ENCODE results near the gene FGD2. TPM values are rescaled to one million over a fixed set of nuclear protein-coding genes. Genes with fewer than 3 reads are reported as not detected.

Gene FGD2
- total RNA-seq, 1 donor from 2014 or later = under 0.01 TPM

DNA sequence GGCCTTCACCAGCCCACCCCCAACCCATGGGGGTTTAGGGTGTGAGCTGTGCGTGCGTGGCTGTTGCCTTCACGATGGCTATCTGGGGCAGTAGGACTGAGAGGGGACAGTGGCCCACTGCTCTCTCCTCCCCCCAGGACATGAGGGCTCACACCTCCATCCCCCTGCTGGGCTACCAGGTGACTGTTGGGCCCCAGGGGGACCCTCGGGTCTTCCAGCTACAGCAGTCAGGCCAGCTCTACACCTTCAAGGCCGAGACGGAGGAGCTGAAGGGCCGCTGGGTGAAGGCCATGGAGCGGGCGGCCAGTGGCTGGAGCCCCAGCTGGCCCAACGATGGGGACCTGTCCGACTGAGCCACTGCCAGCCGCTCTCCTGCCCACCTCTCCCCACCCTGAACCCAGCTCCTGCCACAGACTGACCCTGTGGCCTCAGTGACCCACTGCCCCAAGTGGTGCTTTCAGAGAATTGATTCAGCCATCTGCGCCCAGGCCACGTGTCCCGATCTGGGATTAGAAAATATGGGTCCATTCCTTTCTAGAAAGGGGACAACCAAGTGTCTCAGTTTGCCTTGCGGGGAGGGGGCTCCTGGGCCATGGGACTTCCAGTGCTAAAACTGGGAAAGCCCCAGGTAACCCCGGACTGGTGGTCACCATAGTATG is 22.5 kb downstream of the FGD2 start:
- TF ChIP-seq, protein P1, sequence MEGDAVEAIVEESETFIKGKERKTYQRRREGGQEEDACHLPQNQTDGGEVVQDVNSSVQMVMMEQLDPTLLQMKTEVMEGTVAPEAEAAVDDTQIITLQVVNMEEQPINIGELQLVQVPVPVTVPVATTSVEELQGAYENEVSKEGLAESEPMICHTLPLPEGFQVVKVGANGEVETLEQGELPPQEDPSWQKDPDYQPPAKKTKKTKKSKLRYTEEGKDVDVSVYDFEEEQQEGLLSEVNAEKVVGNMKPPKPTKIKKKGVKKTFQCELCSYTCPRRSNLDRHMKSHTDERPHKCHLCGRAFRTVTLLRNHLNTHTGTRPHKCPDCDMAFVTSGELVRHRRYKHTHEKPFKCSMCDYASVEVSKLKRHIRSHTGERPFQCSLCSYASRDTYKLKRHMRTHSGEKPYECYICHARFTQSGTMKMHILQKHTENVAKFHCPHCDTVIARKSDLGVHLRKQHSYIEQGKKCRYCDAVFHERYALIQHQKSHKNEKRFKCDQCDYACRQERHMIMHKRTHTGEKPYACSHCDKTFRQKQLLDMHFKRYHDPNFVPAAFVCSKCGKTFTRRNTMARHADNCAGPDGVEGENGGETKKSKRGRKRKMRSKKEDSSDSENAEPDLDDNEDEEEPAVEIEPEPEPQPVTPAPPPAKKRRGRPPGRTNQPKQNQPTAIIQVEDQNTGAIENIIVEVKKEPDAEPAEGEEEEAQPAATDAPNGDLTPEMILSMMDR (IDR thresholded peaks at IDR 0.05; ENCODE audit: insufficient read depth, low read length, severe bottlenecking) = no peak
- DNase-seq (ENCODE audit: low read depth) (no peak), FAIRE-seq (no peak)
- H3K4me3 ChIP-seq (ENCODE audit: low read depth, low read length) = no peak overlapping the region
- no peaks in the 10 kb centered on the region for H3K36me3 ChIP-seq (ENCODE audit: control insufficient read depth, insufficient read depth, low read length)
- H3K27me3 ChIP-seq (ENCODE audit: control insufficient read depth, insufficient read depth, low read length) = no peaks in the 10 kb centered on the region

DNA sequence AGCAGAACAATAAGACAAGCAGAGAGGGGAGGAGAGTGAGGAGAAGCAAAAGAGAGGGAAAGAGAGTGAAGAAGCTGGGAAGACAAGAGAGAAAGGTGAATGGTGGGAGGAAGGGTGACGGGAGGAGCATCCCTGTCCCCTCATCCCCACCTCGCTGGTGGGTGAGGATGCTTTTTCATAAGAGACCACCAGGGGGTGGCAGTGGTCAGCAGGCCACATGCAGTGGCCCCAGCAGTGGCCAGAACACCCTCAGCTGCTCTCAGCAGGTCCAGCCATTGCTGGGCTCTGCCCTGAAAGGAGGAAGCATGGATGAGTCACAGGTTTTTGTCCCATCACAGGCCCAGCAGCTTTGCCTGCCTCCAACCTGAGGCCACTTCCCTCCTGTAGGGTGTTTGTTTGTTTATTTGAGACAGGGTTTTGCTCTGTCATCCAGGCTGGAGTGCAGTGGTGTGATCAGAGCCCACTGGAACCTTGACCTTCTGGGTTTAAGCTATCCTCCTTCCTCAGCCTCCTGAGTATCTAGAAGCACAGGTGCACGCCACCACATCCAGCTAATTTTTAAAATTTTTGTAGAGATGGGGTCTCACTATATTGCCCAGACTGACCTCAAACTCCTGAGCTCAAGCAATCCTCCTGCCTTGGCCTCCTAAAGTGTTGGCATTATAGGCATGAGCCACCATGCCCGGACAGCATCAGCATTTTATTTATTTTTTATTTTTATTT is 24.0 kb downstream of the FGD2 start:
- no peak overlapping the region for H3K4me3 ChIP-seq (ENCODE audit: low read depth, low read length)
- no peaks in the 10 kb centered on the region for H3K27me3 ChIP-seq (ENCODE audit: control insufficient read depth, insufficient read depth, low read length)
- peak; percentile 75 for DNase-seq (ENCODE audit: low read depth)
- TF ChIP-seq, protein P1 (IDR thresholded peaks at IDR 0.05; ENCODE audit: insufficient read depth, low read length, severe bottlenecking) = peak; percentile 50
- H3K36me3 ChIP-seq (ENCODE audit: control insufficient read depth, insufficient read depth, low read length) = no peaks in the 10 kb centered on the region
- no peak for FAIRE-seq

DNA sequence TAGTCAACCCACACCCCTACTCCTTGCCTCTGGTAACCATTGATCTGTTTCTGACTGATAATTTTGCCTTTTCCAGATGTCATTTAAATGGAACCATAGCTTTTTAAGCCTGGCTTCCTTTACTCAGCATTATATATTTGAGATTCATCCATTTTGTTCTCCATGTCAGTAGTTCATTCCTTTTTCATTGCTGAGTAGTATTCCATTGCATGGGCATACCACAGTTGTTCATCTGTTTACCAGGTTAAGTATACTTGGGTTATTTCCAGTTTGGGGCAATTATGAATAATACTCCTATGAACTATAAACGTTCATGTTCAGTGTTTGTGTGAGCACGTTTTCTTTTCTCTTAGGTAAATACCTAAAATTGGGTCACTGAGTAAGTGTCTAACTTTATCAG is 25.1 kb downstream of the FGD2 start:
- H3K27me3 ChIP-seq (ENCODE audit: control insufficient read depth, insufficient read depth, low read length) = no peaks in the 10 kb centered on the region
- TF ChIP-seq, protein P1 (IDR thresholded peaks at IDR 0.05; ENCODE audit: insufficient read depth, low read length, severe bottlenecking) = no peak
- H3K36me3 ChIP-seq (ENCODE audit: control insufficient read depth, insufficient read depth, low read length) = no peaks in the 10 kb centered on the region
- FAIRE-seq = no peak
- no peak for DNase-seq (ENCODE audit: low read depth)
- no peak overlapping the region for H3K4me3 ChIP-seq (ENCODE audit: low read depth, low read length)

DNA sequence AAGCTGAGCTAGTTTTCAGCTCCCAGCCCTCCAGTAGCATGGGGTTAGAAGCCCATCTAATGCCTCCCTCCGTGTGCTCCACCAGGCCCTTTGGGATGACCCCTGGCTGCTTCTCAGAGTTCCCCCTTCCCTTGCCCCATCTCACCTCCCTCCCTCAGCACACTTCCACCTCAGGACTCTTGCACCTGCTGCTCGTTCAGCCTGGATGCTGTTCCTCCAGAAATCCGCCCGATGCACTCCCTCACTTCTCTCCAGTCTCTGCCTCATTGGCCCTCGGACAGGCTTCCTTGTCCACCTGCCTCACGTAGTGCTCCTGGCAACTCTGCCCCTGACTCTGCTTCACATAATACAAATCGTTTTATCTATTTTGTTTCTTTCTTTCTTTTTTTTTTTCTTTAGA is 26.8 kb downstream of the FGD2 start:
- DNase-seq (ENCODE audit: low read depth) (no peak), FAIRE-seq (no peak)
- H3K36me3 ChIP-seq (ENCODE audit: control insufficient read depth, insufficient read depth, low read length) = no peaks in the 10 kb centered on the region
- TF ChIP-seq, protein P1 (IDR thresholded peaks at IDR 0.05; ENCODE audit: insufficient read depth, low read length, severe bottlenecking) = no peak
- H3K27me3 ChIP-seq (ENCODE audit: control insufficient read depth, insufficient read depth, low read length) = no peaks in the 10 kb centered on the region
- no peak overlapping the region for H3K4me3 ChIP-seq (ENCODE audit: low read depth, low read length)

DNA sequence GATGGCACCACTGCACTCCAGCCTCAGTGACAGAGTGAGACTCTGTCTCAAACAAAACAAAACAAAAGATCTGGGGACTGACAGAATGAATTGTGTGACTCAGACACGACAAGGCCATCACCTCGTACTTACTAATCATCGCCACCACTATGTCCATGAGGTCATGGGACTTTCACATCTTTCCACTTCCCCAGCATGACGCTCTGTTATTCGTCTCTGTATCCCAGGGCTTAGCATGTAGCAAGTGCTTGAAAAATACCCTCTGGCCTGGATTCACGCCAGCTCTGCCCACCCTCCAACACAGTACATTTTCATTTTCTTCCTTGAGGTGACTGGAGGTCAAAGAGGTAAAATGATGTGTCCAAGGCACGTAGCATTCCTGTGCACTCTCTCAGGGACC is 27.8 kb downstream of the FGD2 start:
- DNase-seq (ENCODE audit: low read depth) (peak; percentile 60), FAIRE-seq (no peak)
- TF ChIP-seq, protein P1 (IDR thresholded peaks at IDR 0.05; ENCODE audit: insufficient read depth, low read length, severe bottlenecking) = no peak
- Histone ChIP-seq H3K36me3 (ENCODE audit: control insufficient read depth, insufficient read depth, low read length) (no peaks in the 10 kb centered on the region), H3K27me3 (ENCODE audit: control insufficient read depth, insufficient read depth, low read length) (no peaks in the 10 kb centered on the region), H3K4me3 (ENCODE audit: low read depth, low read length) (no peak overlapping the region)

Measured in bronchial epithelial cell (primary cell).